ENCODE data around the gene HIVEP3.

DNA sequence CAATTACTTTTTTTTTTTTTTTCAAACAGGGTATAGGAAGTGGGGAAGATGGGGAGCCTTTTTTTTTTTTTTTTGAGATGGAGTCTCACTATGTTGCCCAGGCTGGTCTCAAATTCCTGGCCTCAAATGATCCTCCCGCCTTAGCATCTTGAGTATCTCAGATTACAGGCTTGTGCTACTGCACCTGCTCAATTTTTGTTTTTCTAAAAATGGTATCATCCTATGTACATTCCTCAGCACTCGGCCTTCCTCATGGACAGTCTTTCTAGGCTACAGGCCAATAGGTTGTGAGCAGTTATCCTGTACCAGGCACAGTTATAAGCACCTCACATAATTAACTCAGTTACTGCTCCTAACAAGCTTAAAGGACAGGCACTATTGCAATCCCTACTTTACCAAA lies 302.2 kb downstream of the HIVEP3 start:
- TF ChIP-seq, protein P1, sequence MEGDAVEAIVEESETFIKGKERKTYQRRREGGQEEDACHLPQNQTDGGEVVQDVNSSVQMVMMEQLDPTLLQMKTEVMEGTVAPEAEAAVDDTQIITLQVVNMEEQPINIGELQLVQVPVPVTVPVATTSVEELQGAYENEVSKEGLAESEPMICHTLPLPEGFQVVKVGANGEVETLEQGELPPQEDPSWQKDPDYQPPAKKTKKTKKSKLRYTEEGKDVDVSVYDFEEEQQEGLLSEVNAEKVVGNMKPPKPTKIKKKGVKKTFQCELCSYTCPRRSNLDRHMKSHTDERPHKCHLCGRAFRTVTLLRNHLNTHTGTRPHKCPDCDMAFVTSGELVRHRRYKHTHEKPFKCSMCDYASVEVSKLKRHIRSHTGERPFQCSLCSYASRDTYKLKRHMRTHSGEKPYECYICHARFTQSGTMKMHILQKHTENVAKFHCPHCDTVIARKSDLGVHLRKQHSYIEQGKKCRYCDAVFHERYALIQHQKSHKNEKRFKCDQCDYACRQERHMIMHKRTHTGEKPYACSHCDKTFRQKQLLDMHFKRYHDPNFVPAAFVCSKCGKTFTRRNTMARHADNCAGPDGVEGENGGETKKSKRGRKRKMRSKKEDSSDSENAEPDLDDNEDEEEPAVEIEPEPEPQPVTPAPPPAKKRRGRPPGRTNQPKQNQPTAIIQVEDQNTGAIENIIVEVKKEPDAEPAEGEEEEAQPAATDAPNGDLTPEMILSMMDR (IDR thresholded peaks at IDR 0.05; ENCODE audit: low read depth, low read length) = no peak
- no peak for TF ChIP-seq POLR2A (IDR thresholded peaks at IDR 0.05; ENCODE audit: extremely low read depth, insufficient read length)
